Measurements from ENCODE around the gene DLG2.

The DLG2 gene

DNA sequence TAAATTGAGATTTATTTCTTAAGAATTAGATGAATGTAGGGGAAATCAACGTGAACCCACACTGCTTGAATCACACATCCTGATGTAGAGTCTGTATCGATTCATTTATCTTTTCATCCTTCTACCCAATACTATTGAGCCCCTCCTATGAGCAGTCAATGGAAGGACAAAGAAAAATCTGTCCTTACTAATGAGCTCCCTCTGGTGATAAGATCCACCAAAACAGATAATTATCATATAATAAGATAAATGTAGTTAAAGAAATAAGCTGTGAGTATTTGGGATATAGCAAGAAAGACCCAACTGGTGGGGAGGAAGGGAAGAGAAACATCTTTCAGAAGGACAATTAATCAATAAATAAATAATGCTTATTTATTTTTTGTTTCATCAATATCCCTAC is 1955.9 kb downstream of the DLG2 start:
- DNase-seq (ENCODE audit: low read depth) = no peak
- TF ChIP-seq, protein P1, sequence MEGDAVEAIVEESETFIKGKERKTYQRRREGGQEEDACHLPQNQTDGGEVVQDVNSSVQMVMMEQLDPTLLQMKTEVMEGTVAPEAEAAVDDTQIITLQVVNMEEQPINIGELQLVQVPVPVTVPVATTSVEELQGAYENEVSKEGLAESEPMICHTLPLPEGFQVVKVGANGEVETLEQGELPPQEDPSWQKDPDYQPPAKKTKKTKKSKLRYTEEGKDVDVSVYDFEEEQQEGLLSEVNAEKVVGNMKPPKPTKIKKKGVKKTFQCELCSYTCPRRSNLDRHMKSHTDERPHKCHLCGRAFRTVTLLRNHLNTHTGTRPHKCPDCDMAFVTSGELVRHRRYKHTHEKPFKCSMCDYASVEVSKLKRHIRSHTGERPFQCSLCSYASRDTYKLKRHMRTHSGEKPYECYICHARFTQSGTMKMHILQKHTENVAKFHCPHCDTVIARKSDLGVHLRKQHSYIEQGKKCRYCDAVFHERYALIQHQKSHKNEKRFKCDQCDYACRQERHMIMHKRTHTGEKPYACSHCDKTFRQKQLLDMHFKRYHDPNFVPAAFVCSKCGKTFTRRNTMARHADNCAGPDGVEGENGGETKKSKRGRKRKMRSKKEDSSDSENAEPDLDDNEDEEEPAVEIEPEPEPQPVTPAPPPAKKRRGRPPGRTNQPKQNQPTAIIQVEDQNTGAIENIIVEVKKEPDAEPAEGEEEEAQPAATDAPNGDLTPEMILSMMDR (conservative IDR thresholded peaks at IDR 0.05; ENCODE audit: low read depth, low read length) = no peak
- H3K4me3 ChIP-seq (ENCODE audit: low read length) = no peak overlapping the region

DNA sequence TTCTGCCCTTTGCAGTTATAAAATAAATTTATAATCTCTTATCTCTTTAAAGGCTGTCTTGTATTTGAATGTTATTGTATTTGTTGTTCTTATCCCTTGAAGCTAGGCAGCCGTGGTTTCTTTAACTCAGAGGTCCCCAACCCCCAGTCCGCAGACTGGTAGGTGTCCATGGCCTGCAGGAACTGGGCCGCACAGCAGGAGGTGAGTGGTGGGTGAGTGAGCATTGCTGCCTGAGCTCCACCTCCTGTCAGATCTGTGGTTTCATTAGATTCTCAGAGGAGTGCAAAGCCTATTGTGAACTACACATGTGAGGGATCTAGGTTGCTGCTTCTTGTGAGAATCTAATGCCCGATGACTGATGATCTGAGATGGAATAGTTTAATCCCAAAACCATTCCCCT is 1961.0 kb downstream of the DLG2 start:
- TF ChIP-seq, protein P1 (conservative IDR thresholded peaks at IDR 0.05; ENCODE audit: low read depth, low read length) = no peak
- DNase-seq (ENCODE audit: low read depth) = no peak
- H3K4me3 ChIP-seq (ENCODE audit: low read length) = no peak overlapping the region

GRCh38 chr11:83663988-83664387 is 1963.2 kb downstream of the DLG2 start:
- TF ChIP-seq, protein P1 (conservative IDR thresholded peaks at IDR 0.05; ENCODE audit: low read depth, low read length) = no peak
- no peak overlapping the region for H3K4me3 ChIP-seq (ENCODE audit: low read length)
- DNase-seq (ENCODE audit: low read depth) = no peak

- H3K4me3 ChIP-seq (ENCODE audit: low read length) = no peak overlapping the region
- peak; percentile 95 for DNase-seq (ENCODE audit: low read depth)
- TF ChIP-seq, protein P1 (conservative IDR thresholded peaks at IDR 0.05; ENCODE audit: low read depth, low read length) = no peak
These were observed 1963.7 kb downstream of the DLG2 start for GRCh38 chr11:83663446-83663845.

GRCh38 chr11:83662494-83662893 is 1964.7 kb downstream of the DLG2 start:
- no peak overlapping the region for H3K4me3 ChIP-seq (ENCODE audit: low read length)
- DNase-seq (ENCODE audit: low read depth) = no peak
- TF ChIP-seq, protein P1 (conservative IDR thresholded peaks at IDR 0.05; ENCODE audit: low read depth, low read length) = no peak

- DNase-seq (ENCODE audit: low read depth) = no peak
- no peak overlapping the region for H3K4me3 ChIP-seq (ENCODE audit: low read length)
- TF ChIP-seq, protein P1 (conservative IDR thresholded peaks at IDR 0.05; ENCODE audit: low read depth, low read length) = no peak
These were observed 1965.4 kb downstream of the DLG2 start for GRCh38 chr11:83661491-83662350.

DNA sequence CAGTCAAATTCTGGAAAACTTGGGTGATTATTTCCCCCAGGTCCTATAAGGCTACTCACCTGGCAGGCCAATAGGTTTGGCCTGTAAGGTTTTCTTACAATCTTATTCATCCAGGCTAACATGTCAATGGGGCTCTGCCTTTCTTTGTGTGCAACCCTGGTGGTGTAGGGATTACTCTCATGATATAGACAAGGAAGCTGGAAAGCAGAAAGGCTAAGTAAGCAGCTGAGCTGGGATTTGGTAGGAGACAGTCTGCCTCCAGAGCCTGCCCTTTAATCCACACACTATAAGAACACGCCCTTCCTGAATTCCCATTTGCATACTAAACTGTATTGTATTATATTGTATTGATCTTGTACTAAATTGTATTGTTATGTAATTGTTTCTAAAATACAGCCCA is 1967.7 kb downstream of the DLG2 start:
- no peak for DNase-seq (ENCODE audit: low read depth)
- TF ChIP-seq, protein P1 (conservative IDR thresholded peaks at IDR 0.05; ENCODE audit: low read depth, low read length) = no peak
- H3K4me3 ChIP-seq (ENCODE audit: low read length) = no peak overlapping the region
